HepG2 (cell line): ENCODE measurements around the gene HOTAIR. TPM values are rescaled to one million over a fixed set of nuclear protein-coding genes. Genes with fewer than 3 reads are reported as not detected.

ENCODE experiments used
- ATAC-seq: fragments of 200-7000 bp; cut with Tn5 transposase; 3 replicates; pipeline ENCODE4 v1.9.1; 2020; ENCODE audit warnings: mild to moderate bottlenecking, moderate library complexity
- BruUV-seq: library from RNA; stranded (reverse); fragments of 400-500 nt; replicated peaks from 2 replicates; lab custom pipeline; 2021; lab: Mats Ljungman, UMichigan
- CTCF ChIA-PET: fragments of 300-600 bp; formaldehyde crosslinking; extraction: SDS; loops from one replicate; lab custom pipeline; 2021; ENCODE audit warnings: low total read pairs, inconsistent platforms, low intra/inter-chr PET ratio; lab: Yijun Ruan, JAX
- POLR2A ChIA-PET: fragments of 350-600 bp; sonication (Branson Sonifier 250); formaldehyde crosslinking; loops from one replicate; lab custom pipeline; 2020; ENCODE audit warnings: antibody characterized with exemption, inconsistent platforms; lab: Yijun Ruan, JAX
- DNase-seq: peaks from one replicate; pipeline ENCODE4 v3.0.0-alpha.2; 2015; ENCODE audit warnings: low spot score
- FAIRE-seq: peaks from 3 replicates; lab custom pipeline; 2011; peaks lifted over from hg19 to GRCh38; lab: Jason Lieb, UNC
- H2AFZ ChIP-seq: one replicate; pipeline ENCODE4 v1.6.1; 2011; ENCODE audit warnings: low read length, inconsistent platforms
- H3K27ac ChIP-seq: fragments of 300-600 bp; 3 replicates; pipeline ENCODE4 v1.8.0; 2011; ENCODE audit warnings: mixed run types, mild to moderate bottlenecking, mixed read lengths, low read length, inconsistent platforms; ENCODE audit not compliant: insufficient read depth; ENCODE audit errors: extremely low read length
- H3K27me3 ChIP-seq, 2 experiments: fragments of 200-600 bp in 1 of 2; 2 replicates in 1 of 2; 3 replicates in 1 of 2; pipeline versions ENCODE4 v1.6.0 to v1.8.0; 2011; ENCODE audit warnings: low read length in 2 of 2, mild to moderate bottlenecking in 2 of 2, moderate library complexity in 2 of 2, inconsistent platforms in 1 of 2; ENCODE audit not compliant: insufficient read depth in 2 of 2, control insufficient read depth in 1 of 2
- H3K36me3 ChIP-seq, 2 experiments: fragments of 200-600 bp in 1 of 2; replicated peaks in 1 of 2; 2 replicates in 1 of 2; 3 replicates in 1 of 2; pipeline versions ENCODE4 v1.5.1 to v1.8.0; 2011; ENCODE audit warnings: low read length in 2 of 2, inconsistent platforms in 1 of 2; ENCODE audit not compliant: insufficient read depth in 2 of 2, control insufficient read depth in 1 of 2
- H3K4me1 ChIP-seq: 2 replicates; pipeline ENCODE4 v1.5.1; 2012; ENCODE audit warnings: low read length, inconsistent platforms; ENCODE audit not compliant: insufficient read depth
- H3K4me2 ChIP-seq: 2 replicates; pipeline ENCODE4 v1.6.0; 2011; ENCODE audit warnings: low read depth, low read length, inconsistent platforms
- H3K4me3 ChIP-seq, 3 experiments: fragments of 200-600 bp in 1 of 3; sonication (generic), shearing (Covaris generic) in 1 of 3; replicated peaks in 1 of 3; 2 replicates each; pipeline ENCODE4 v1.5.1; 2011 to 2016; ENCODE audit warnings: low read length in 3 of 3, inconsistent platforms in 2 of 3, low read depth in 2 of 3, mild to moderate bottlenecking in 2 of 3, control low read depth in 1 of 3, mixed read lengths in 1 of 3; ENCODE audit not compliant: insufficient read depth in 1 of 3
- H3K79me2 ChIP-seq: one replicate; pipeline ENCODE4 v1.6.1; 2011; ENCODE audit warnings: low read length, inconsistent platforms; ENCODE audit not compliant: insufficient read depth
- H3K9ac ChIP-seq: 2 replicates; pipeline ENCODE4 v1.6.0; 2011; ENCODE audit warnings: mild to moderate bottlenecking, low read depth, low read length, inconsistent platforms; ENCODE audit not compliant: insufficient read depth
- H3K9me3 ChIP-seq: 2 replicates; pipeline ENCODE4 v1.5.1; 2012; ENCODE audit warnings: mild to moderate bottlenecking, low read length
- H4K20me1 ChIP-seq: 2 replicates; pipeline ENCODE4 v1.6.0; 2011; ENCODE audit warnings: inconsistent platforms, mild to moderate bottlenecking, low read length, moderate library complexity; ENCODE audit not compliant: insufficient read depth
- GABPB1 ChIP-seq: IDR thresholded peaks from 2 replicates; pipeline ENCODE4 v1.6.1; 2016; ENCODE audit warnings: mild to moderate bottlenecking, missing genetic modification reagents, moderate library complexity, missing compliant biosample characterization
- JDP2 ChIP-seq: sonication (generic); formaldehyde crosslinking; IDR thresholded peaks from 2 replicates; pipeline ENCODE4 v1.8.1; 2022; ENCODE audit warnings: missing genetic modification reagents, borderline replicate concordance
- MED8 ChIP-seq: sonication (generic); formaldehyde crosslinking; IDR thresholded peaks from 2 replicates; pipeline ENCODE4 v1.8.1; 2023; ENCODE audit warnings: mild to moderate bottlenecking, missing genetic modification reagents; ENCODE audit not compliant: insufficient replicate concordance
- TGIF2 ChIP-seq: IDR thresholded peaks from 2 replicates; pipeline ENCODE4 v1.6.1; 2016; ENCODE audit warnings: control low read depth, missing compliant biosample characterization
- YEATS4 ChIP-seq: sonication (generic); formaldehyde crosslinking; IDR thresholded peaks from 2 replicates; pipeline ENCODE4 v1.4.0; 2020; ENCODE audit warnings: missing genetic modification reagents, borderline replicate concordance
- ZFP1 ChIP-seq: IDR thresholded peaks from 2 replicates; pipeline ENCODE4 v1.6.1; 2016
- ZNF224 ChIP-seq: sonication (generic); formaldehyde crosslinking; IDR thresholded peaks from 2 replicates; pipeline ENCODE4 v1.5.0; 2020; ENCODE audit warnings: mild to moderate bottlenecking, missing genetic modification reagents
- ZNF446 ChIP-seq: sonication (generic); formaldehyde crosslinking; IDR thresholded peaks from 2 replicates; pipeline ENCODE4 v1.5.0; 2020; ENCODE audit warnings: mild to moderate bottlenecking, missing genetic modification reagents
- WGBS: methylation state at CpG from one replicate; pipeline ENCODE4 v1.1.6; 2017; ENCODE audit warnings: low lambda C conversion rate; 5-methylcytosine and 5-hydroxymethylcytosine counted together
- in situ Hi-C: cut with HindIII; loops from 2 replicates; pipeline ENCODE4 v1.10.0; 2017; ENCODE audit warnings: low pct_unique_long_range_greater_than_20kb; ENCODE audit not compliant: extremely low pct_ligation_motif_present
- intact Hi-C: fragments of 100-400 bp; cut with micrococcal nuclease; formaldehyde crosslinking; loops from one replicate; pipeline ENCODE4 v1.10.0; 2022; ENCODE audit not compliant: unreplicated experiment
- polyA plus RNA-seq, 8 experiments: library from polyadenylated mRNA; depleted of rRNA in 3 of 8; stranded (reverse) in 7 of 8; unstranded in 1 of 8; fragments of >200 nt; fragmentation: Illumina TruSeq in 4 of 8; extraction: Trizol in 4 of 8; gene quantifications; 2 replicates each; pipeline versions ENCODE4 v1.2.1 to v1.2.3, GENCODE V29; 2011 to 2016; ENCODE audit warnings: low read depth in 4 of 8, missing spikeins in 1 of 8, mixed read lengths in 1 of 8; ENCODE audit not compliant: insufficient read depth in 1 of 8
- total RNA-seq, 5 experiments: library from RNA; depleted of rRNA; stranded (reverse); fragments of >200 nt; fragmentation: Illumina TruSeq; extraction: Trizol; gene quantifications; 2 replicates each; pipeline ENCODE4 v1.2.3, GENCODE V29; 2016; ENCODE audit warnings: low read depth in 1 of 5
- TF ChIP-seq, protein P1 (sequence below): sonication (generic); formaldehyde crosslinking; conservative IDR thresholded peaks from 2 replicates; pipeline ENCODE4 v1.4.0; 2020; ENCODE audit warnings: missing genetic modification reagents
- TF ChIP-seq, protein P2 (sequence below): sonication (generic); formaldehyde crosslinking; IDR thresholded peaks from 2 replicates; pipeline ENCODE4 v1.4.0; 2020; ENCODE audit warnings: low read depth, missing genetic modification reagents

The HOTAIR gene
- total and polyA plus RNA-seq, 2 of the 13 experiments (the other 11 are each of a cell fraction or from before 2014, with no cell fraction given) = not detected

DNA sequence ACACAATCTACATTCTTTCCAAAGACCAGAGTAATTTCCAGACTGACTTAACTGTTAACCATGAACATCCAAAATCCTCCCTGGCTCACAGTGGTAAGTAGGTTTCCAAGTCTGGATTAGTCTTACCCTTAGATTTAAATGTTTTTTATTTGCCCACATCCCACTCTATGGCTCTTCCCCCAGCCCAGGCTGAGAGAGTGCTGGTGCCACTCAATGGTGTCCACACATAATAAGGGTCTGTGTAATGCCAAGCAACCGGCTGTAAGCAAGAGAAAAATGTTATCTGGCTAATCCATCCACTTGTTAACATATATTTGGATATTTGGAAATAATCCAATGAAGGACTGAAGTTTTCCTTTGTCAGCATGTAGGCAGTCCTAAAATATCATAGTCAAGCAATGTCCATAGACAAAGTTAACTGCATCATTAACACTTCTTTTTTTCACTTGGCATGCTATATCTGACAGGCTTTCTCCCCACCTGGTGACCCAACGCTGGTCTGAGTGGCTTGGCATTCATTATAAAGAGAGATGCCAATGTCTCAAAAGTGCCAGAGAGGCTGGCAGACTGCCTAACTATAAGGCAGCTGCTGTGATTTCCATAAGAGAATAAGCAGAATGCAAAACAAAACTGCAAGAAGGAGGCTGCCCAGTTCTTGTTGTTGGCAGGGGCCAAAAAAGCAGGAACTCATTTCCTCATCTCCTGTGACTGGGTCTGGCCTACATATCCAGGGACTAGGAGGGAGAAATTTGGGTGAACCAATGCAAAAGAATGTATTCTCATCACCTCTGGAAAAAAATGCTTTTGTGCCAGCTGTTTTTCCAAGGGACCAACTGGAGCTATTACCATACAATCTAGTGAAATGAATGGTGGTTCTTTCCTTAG, 50.0 kb downstream of the HOTAIR start (continued):
- TF ChIP-seq YEATS4 (no peak), GABPB1 (CRISPR knock-in tag) (no peak), MED8 (CRISPR knock-in tag) (no peak), JDP2 (no peak), ZNF446 (no peak)
- TF ChIP-seq, protein P1, sequence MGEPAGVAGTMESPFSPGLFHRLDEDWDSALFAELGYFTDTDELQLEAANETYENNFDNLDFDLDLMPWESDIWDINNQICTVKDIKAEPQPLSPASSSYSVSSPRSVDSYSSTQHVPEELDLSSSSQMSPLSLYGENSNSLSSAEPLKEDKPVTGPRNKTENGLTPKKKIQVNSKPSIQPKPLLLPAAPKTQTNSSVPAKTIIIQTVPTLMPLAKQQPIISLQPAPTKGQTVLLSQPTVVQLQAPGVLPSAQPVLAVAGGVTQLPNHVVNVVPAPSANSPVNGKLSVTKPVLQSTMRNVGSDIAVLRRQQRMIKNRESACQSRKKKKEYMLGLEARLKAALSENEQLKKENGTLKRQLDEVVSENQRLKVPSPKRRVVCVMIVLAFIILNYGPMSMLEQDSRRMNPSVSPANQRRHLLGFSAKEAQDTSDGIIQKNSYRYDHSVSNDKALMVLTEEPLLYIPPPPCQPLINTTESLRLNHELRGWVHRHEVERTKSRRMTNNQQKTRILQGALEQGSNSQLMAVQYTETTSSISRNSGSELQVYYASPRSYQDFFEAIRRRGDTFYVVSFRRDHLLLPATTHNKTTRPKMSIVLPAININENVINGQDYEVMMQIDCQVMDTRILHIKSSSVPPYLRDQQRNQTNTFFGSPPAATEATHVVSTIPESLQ (CRISPR knock-in tag) = no peak
- TF ChIP-seq, all 625 proteins: peak for 0

DNA sequence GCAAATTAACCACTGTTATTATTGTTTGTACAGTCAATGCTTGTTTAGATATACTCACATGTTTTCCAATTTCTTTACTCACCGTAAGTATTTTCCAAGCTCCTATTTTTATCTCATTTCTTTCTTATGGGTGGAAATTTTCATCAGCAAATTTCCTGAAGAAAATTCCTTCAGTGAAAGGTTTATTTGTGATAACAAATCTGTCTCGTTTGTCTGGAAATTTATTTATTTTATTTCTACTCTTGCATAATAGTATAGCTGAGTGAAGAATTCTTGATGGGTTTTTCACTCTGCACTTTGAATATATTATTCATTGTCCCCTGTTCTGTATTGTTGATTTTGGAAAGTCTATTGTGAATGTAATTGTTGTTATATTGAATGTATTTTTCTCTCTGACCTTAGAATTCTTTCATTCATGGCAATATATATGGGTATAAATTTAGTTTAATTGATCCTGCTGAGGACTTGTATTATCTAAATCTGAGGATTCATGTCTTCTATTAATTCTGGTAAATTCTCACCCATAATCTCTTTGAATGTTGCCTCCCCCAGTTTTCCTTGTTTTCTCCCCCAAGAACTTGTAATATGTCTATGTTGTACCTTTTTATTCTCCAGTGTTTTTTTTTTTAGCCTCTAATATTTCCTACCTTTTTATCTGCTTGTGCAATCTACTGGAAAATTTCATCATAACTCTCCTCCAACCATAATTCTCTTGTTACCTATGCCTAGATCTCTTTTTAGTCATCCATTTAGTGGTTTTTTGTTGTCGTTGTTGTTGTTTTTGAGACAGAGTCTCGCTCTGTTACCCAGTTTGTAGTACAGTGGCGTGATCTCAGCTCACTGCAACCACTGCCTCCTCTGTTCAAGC, 57.7 kb downstream of the HOTAIR start:
- DNase-seq (no peak), FAIRE-seq (no peak), ATAC-seq (no peak)
- Histone ChIP-seq H3K36me3 (no peaks in the 10 kb centered on the region), H3K4me1 (no peaks in the 10 kb centered on the region), H4K20me1 (no peaks in the 10 kb centered on the region), H3K4me2 (no peak overlapping the region), H2AFZ (no peak overlapping the region), H3K4me3 (no peak overlapping the region), H3K27me3 (peaks cover 0 to 10% of the 10 kb centered on the region in 2 experiments; a peak in 1 of 5 replicates), H3K79me2 (no peaks in the 10 kb centered on the region), H3K27ac (no peak overlapping the region), H3K9ac (no peak overlapping the region), H3K9me3 (no peaks in the 10 kb centered on the region)
- ChIA-PET CTCF (no interaction called here), POLR2A (no interaction called here)
- TF ChIP-seq, protein P2, sequence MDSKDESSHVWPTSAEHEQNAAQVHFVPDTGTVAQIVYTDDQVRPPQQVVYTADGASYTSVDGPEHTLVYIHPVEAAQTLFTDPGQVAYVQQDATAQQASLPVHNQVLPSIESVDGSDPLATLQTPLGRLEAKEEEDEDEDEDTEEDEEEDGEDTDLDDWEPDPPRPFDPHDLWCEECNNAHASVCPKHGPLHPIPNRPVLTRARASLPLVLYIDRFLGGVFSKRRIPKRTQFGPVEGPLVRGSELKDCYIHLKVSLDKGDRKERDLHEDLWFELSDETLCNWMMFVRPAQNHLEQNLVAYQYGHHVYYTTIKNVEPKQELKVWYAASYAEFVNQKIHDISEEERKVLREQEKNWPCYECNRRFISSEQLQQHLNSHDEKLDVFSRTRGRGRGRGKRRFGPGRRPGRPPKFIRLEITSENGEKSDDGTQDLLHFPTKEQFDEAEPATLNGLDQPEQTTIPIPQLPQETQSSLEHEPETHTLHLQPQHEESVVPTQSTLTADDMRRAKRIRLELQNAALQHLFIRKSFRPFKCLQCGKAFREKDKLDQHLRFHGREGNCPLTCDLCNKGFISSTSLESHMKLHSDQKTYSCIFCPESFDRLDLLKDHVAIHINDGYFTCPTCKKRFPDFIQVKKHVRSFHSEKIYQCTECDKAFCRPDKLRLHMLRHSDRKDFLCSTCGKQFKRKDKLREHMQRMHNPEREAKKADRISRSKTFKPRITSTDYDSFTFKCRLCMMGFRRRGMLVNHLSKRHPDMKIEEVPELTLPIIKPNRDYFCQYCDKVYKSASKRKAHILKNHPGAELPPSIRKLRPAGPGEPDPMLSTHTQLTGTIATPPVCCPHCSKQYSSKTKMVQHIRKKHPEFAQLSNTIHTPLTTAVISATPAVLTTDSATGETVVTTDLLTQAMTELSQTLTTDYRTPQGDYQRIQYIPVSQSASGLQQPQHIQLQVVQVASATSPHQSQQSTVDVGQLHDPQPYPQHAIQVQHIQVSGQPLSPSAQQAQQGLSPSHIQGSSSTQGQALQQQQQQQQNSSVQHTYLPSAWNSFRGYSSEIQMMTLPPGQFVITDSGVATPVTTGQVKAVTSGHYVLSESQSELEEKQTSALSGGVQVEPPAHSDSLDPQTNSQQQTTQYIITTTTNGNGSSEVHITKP = no peak
- TF ChIP-seq ZNF224 (CRISPR knock-in tag) (no peak), TGIF2 (no peak), ZFP1 (no peak)
- intact Hi-C loops = no loop called here
- BruUV-seq = no TSS peak
- WGBS = 12% methylated on average over 5 of the region's 5 CpGs
- in situ Hi-C loops = no loop called here
